Stimulated activated CD4-positive, alpha-beta T cell treated with anti-CD3 and anti-CD28 coated beads, Interleukin-1b, Interleukin-23, amount 100 ng/mL, for 1 hour (primary cell): Measurements from ENCODE around the gene OCA2.
"Not testable (repeated sequence)": the region's sequence is repeated elsewhere in the genome, so short reads cannot be mapped to it uniquely, and the experiment has no call there.

ENCODE experiments used
- DNase-seq, 2 donors: peaks; one replicate each; pipeline ENCODE4 v3.0.0-alpha.2; 2020; ENCODE audit warnings: low read depth in 2 of 2

The OCA2 gene

GRCh38 chr15:28023933-28024888 lies 74.9 kb downstream of the OCA2 start:
- no peak for DNase-seq

DNA sequence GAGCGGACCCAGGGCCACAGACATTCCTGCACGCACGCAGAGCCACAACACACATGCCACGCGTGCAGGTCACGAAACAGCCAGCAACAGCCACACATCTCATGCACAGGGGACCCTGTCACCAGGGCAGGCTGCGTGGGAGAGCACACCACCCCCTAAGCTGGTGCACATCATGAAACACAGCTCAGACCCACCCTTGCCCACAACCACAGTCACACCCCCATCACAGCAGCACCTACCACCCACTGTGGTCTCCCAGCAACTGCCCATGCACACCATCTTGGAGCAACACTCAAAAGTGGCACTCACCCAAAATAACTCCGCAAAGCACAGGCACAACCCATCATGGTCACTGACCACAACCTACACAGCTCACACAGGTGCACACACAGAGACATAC lies 75.7 kb downstream of the OCA2 start:
- DNase-seq = no peak

DNA sequence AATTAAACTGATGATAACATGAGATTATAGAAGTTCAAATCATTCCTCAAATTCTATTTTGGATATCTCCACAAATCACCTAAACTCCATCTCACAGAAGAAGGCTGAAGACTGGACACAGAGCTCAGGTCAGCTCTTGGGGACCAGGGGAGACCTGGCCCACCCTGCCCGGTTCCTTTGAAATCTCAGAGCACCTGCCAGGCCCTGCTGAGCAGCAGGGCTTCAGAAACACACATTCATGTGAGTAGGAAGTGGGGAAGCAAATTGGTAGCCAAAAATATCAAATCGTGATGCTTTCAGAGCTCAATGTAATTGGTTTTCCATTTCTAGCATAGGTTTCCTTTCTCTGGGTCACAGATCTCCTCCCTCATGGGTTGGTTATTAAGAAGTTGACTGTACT lies 76.2 kb downstream of the OCA2 start:
- no peak for DNase-seq

DNA sequence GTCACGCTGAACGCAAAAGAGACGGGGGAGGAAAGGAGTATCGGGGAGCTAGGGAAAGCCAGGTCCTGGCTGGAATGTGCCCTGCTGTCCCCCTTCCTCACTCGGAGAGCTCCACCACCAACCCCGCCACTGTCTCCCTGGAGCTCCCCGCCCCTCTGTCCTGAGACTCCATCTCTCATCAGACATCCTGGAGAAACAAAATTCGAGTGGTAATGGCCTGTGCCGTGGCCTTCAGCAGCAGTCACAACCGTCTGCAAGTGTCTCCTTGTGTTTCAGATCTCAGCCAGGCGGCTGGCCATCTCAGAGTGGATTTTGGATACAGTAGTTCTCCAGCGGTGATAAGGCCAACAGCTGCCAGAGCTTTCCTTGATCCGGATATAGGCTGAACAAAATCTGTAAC lies 76.9 kb downstream of the OCA2 start:
- no peak for DNase-seq

- DNase-seq = no peak
These were observed 77.7 kb downstream of the OCA2 start for GRCh38 chr15:28021281-28022039.

- no peak for DNase-seq
These were observed 78.5 kb downstream of the OCA2 start for GRCh38 chr15:28020644-28021043.

GRCh38 chr15:28019594-28020309 lies 79.4 kb downstream of the OCA2 start:
- no peak for DNase-seq

DNA sequence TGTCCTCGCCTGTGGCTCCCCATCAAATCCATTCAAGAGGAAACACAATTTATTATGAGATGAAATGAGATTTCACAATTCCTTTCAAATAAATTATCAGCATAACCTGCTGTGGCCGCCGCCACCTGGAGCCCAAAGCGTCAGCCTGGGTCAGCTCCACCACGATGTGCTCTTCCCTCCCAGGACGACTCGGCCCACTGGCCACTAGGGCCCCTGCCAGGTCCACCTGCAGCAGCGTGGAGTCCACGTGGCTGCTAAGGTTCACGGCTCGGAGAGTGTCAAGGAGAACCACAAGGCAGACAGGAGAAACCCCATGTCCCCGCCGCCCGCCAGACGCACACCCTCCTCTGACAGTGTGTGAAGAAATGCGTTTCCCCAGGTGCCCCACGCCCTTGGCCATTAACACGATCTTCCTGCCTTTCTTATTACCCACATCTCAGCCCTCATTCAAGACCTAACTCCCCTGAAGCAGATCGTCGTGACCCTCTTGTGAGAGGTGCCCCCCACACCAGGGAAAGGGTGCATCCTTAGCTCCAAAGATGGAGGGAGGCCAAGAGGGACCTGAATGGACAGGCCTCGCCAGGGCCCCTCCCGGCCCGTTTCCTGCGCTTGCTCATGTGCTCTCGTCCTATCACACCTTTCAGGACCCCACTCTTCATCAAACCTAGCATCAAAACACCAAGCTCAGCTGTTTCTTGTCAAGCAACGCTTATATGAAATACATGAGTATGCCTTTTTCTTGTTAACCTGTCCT lies 80.6 kb downstream of the OCA2 start:
- DNase-seq = no peak

DNA sequence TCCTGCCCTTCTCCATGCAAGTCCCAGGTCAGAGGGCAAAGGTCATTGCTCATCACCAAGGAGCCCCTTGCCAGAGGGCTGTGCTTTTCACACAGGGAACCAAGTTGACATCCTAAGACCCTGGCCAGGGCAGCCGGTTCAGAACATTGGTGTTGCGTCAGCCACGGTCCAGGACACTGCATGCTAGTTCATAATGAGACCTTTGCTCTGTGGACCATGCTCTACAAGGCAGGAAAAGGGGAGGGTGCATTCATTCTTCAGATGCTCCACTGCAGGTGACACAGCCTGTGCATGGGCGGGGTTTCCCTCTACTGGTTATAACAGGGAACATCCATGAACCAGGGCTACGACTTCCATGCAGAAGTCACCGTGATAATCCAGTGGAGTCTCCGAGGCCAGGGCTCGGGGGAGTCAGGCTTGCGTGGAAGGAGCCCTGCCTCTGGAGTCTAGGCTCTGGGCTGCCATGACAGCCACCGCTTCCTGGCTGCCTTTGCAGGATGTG lies 81.6 kb downstream of the OCA2 start:
- no peak for DNase-seq

DNA sequence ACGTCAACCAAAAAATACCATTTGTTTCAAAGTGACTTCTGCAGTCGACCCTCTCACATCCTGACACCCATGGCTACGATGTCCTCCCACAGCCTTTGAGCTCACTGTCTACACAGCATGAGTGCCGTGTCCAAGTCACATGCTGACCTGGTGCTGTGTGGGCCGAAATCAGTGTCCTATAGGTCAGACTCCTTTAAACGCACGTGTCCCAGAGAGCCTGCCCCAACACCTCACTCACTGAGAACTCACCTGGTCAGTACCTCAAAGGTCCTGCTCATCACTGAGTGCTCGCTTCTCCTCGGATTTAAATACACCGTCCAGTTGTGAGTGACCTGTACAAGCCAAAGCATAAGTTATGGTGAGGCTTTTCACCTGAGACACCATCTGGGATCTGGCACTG lies 83.3 kb downstream of the OCA2 start:
- no peak for DNase-seq

DNA sequence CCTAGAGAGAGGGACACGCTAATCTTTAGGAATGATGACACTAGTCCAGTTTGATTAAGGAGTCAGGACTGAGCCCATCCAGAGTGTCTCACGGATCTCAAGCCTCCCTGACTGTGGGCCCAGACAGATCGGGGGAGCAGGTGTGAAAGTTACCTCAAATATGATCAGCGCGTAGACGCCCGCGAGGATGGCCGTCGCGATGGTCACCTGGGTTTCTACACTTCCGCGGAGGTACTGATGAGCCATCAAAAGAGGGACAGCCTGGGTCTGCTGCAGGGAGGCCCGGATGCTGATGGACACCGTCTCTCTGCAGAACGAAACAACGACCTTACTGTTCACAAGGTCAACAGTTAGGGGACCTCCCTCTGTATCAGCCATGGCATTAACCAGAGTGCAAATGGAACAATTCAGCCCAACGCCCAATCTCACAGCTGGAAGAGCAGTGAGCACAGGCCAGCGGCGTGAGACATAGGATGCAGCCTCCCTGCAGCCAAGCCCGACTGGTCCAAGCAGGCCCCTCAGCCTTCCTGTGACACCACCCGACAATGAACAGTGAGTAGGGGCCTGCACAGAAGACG lies 84.4 kb downstream of the OCA2 start:
- DNase-seq = no peak

DNA sequence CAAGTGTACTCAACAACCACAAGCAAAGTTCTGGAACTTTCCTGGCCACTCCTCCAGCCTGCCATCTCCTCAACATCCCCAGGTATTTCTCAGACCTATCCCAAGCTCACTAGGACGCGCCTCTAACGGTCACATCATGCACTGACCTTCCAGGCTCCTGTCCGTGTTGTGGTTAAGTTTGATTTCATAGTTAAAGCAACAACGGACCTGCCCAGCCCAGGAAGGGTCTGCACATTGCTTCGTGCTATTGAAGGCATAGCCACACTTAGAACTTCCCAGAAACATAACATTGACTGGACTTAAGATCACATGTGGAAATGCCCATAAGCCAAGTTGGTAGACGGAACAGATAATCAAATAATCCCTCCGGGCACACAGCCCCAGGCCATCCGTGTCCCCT lies 85.1 kb downstream of the OCA2 start:
- no peak for DNase-seq

GRCh38 chr15:28013480-28013879 lies 85.6 kb downstream of the OCA2 start:
- DNase-seq = no peak

DNA sequence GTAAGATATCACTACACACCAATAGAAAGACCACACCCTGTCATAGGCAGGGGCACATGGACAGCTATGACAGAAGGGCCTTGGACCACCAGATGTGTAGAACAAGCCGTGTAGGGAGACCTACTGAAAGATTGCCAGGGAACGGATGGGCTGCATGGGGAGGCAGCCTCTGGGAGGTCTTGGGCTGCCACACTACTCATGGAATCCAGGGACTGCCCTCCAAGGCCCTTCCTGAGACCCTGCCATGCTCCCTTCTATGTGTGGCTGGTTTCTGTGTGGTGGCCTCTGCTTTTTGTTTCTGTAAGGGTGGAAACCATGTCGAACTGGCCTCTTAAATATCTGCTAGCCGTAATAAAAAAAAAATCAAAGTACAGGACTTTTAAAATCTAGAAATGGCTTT lies 86.9 kb downstream of the OCA2 start:
- DNase-seq = no peak

DNA sequence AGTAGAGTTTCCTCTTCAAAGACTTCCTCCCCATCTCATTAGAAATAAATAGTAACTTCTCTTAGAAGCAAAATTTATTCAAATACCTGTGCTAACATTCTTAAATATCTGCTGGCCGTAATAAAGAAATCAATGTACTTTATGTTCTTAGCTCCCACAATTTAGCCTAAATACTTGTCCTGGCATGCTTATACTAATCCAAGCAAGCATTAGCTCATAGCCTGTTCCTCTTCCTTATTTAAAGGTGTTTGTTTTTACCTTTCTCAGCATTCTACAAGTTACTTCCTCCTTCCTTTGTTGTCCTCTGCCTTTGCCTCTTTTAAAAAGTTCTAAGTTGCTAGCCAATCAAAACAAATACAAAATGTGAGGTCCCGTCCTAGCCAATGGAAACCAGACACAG lies 90.9 kb downstream of the OCA2 start:
- not testable (repeated sequence) for DNase-seq

GRCh38 chr15:28006116-28006905 lies 92.8 kb downstream of the OCA2 start:
- DNase-seq = no peak

DNA sequence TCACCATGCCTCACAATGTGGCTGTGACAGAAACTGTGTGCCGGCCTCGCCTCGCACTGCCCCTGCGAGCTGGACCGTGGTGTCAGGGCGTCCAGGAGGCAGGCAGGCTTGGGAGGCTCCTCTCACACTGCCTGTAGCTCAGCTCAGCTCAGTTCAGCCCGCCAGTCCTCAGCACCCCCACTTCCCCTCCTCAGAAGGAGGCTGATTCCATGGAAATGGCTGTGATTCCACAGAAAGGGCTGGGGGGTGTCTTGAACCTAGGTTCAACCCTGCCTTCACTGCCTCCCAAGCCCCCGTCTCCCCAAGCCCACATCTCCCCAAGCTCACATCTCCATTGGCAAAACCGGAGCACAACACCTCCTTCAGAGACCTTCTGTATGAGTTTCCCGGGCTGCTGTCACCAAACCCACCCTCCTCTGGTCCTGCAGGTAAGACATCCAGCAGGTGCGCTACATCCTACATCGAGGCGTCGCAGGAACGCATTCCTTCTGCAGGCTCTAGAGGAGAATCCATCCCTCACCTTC lies 94.0 kb downstream of the OCA2 start:
- DNase-seq = no peak

- no peak for DNase-seq
These were observed 94.7 kb downstream of the OCA2 start for GRCh38 chr15:28004143-28005003.
